ENCODE results near the gene ACBD6.

The ACBD6 gene

GRCh38 chr1:180241716-180242544, 260.4 kb downstream of the ACBD6 start:
- no peak for DNase-seq

GRCh38 chr1:180239145-180240096, 263.0 kb downstream of the ACBD6 start:
- TF ChIP-seq GATA1 (IDR thresholded peaks at IDR 0.05; ENCODE audit: low read depth, low read length), result no peak
- TF ChIP-seq POLR2A (IDR thresholded peaks at IDR 0.05; ENCODE audit: low read length), result no peak
- no peak for DNase-seq

More at GRCh38 chr1:180241716-180242544, 260.4 kb downstream of the ACBD6 start:
- no peak for TF ChIP-seq POLR2A (IDR thresholded peaks at IDR 0.05; ENCODE audit: low read length)
- TF ChIP-seq GATA1 (IDR thresholded peaks at IDR 0.05; ENCODE audit: low read depth, low read length), result no peak

- TF ChIP-seq POLR2A (IDR thresholded peaks at IDR 0.05; ENCODE audit: low read length), result no peak
- TF ChIP-seq GATA1 (IDR thresholded peaks at IDR 0.05; ENCODE audit: low read depth, low read length), result no peak
- DNase-seq, result no peak
Measured at GRCh38 chr1:180238675-180239074, 263.7 kb downstream of the ACBD6 start.

Measured in erythroblast (primary cell).